ENCODE results near the gene CYP26A1. TPM values are rescaled to one million over a fixed set of nuclear protein-coding genes. Genes with fewer than 3 reads are reported as not detected.

CYP26A1 gene
- total and polyA plus RNA-seq, 5 experiments from 2014 or later = not detected

- H3K27ac Mint-ChIP-seq = no peak overlapping the region
- H3K36me3 Mint-ChIP-seq = no peaks in the 10 kb centered on the region
- H3K27me3 Mint-ChIP-seq = peaks cover 30 to 82% (median 58%) of the 10 kb centered on the region in 5 donors
- no peaks in the 10 kb centered on the region for H3K9me3 Mint-ChIP-seq
- no peak for DNase-seq
- POLR2A ChIA-PET = no interaction called here
- peak overlapping the region in 5 of 10 donors; percentile 9 to 29 (median 19) for H3K4me3 Mint-ChIP-seq
- ATAC-seq = no peak
- H3K4me1 Mint-ChIP-seq = peaks cover 10 to 39% (median 31%) of the 10 kb centered on the region in 4 donors
Measured at GRCh38 chr10:93075369-93076221, 1.9 kb downstream of the CYP26A1 start.

GRCh38 chr10:93076871-93077270 lies 3.2 kb downstream of the CYP26A1 start:
- Mint-ChIP-seq H3K4me1 (peaks cover 10 to 33% (median 24%) of the 10 kb centered on the region in 4 donors), H3K4me3 (no peak overlapping the region), H3K27me3 (peaks cover 31 to 81% (median 57%) of the 10 kb centered on the region in 5 donors), H3K36me3 (no peaks in the 10 kb centered on the region), H3K27ac (no peak overlapping the region), H3K9me3 (no peaks in the 10 kb centered on the region)
- DNase-seq (no peak), ATAC-seq (no peak)
- POLR2A ChIA-PET = no interaction called here

- ATAC-seq (no peak), DNase-seq (no peak)
- Mint-ChIP-seq H3K9me3 (no peaks in the 10 kb centered on the region), H3K4me3 (no peak overlapping the region), H3K27me3 (peaks cover 27 to 74% (median 53%) of the 10 kb centered on the region in 5 donors), H3K4me1 (peaks cover 7 to 22% (median 17%) of the 10 kb centered on the region in 4 donors), H3K36me3 (no peaks in the 10 kb centered on the region), H3K27ac (no peak overlapping the region)
- POLR2A ChIA-PET = no interaction called here
Measured at GRCh38 chr10:93077860-93078337, 4.2 kb downstream of the CYP26A1 start.

GRCh38 chr10:93079663-93080349 lies 6.1 kb downstream of the CYP26A1 start:
- peaks cover 3 to 13% (median 8%) of the 10 kb centered on the region in 4 donors for H3K4me1 Mint-ChIP-seq
- ATAC-seq (no peak), DNase-seq (no peak)
- POLR2A ChIA-PET = no interaction called here
- peak overlapping the region in 1 of 10 donors; percentile 43 for H3K4me3 Mint-ChIP-seq
- H3K27me3 Mint-ChIP-seq = peaks cover 26 to 64% (median 46%) of the 10 kb centered on the region in 5 donors
- no peaks in the 10 kb centered on the region for H3K9me3 Mint-ChIP-seq
- peak overlapping the region in 1 of 10 donors; percentile 69 for H3K27ac Mint-ChIP-seq
- no peaks in the 10 kb centered on the region for H3K36me3 Mint-ChIP-seq

GRCh38 chr10:93080350-93081046 lies 6.8 kb downstream of the CYP26A1 start:
- Mint-ChIP-seq H3K36me3 (no peaks in the 10 kb centered on the region), H3K27me3 (peaks cover 25 to 58% (median 41%) of the 10 kb centered on the region in 5 donors), H3K9me3 (no peaks in the 10 kb centered on the region), H3K4me1 (peaks cover 3 to 7% (median 6%) of the 10 kb centered on the region in 4 donors), H3K27ac (peak overlapping the region in 1 of 10 donors; percentile 69), H3K4me3 (peak overlapping the region in 1 of 10 donors; percentile 43)
- DNase-seq (peak in 9 of 10 donors; percentile 30 to 67 (median 46)), ATAC-seq (peak; percentile 53)
- POLR2A ChIA-PET = no interaction called here

- POLR2A ChIA-PET = no interaction called here
- no peak overlapping the region for H3K27ac Mint-ChIP-seq
Measured at GRCh38 chr10:93081318-93081717, 7.6 kb downstream of the CYP26A1 start.

GRCh38 chr10:93081834-93082233 lies 8.1 kb downstream of the CYP26A1 start:
- H3K9me3 Mint-ChIP-seq = no peaks in the 10 kb centered on the region
- H3K27ac Mint-ChIP-seq = peak overlapping the region in 1 of 10 donors; percentile 57
- DNase-seq = no peak
- ATAC-seq = no peak
- no peaks in the 10 kb centered on the region for H3K36me3 Mint-ChIP-seq
- H3K27me3 Mint-ChIP-seq = peaks cover 18 to 44% (median 30%) of the 10 kb centered on the region in 5 donors
- H3K4me3 Mint-ChIP-seq = no peak overlapping the region
- H3K4me1 Mint-ChIP-seq = peaks cover 2 to 6% (median 3%) of the 10 kb centered on the region in 4 donors
- POLR2A ChIA-PET = no interaction called here

More at GRCh38 chr10:93081318-93081717, 7.6 kb downstream of the CYP26A1 start:
- ATAC-seq (no peak), DNase-seq (no peak)
- no peak overlapping the region for H3K4me3 Mint-ChIP-seq
- H3K27me3 Mint-ChIP-seq = peaks cover 21 to 49% (median 35%) of the 10 kb centered on the region in 5 donors
- no peaks in the 10 kb centered on the region for H3K9me3 Mint-ChIP-seq
- peaks cover 2 to 6% (median 3%) of the 10 kb centered on the region in 4 donors for H3K4me1 Mint-ChIP-seq
- no peaks in the 10 kb centered on the region for H3K36me3 Mint-ChIP-seq

GRCh38 chr10:93083743-93084539 lies 10.2 kb downstream of the CYP26A1 start:
- Mint-ChIP-seq H3K36me3 (no peaks in the 10 kb centered on the region), H3K27me3 (peaks cover 15 to 40% (median 24%) of the 10 kb centered on the region in 5 donors), H3K4me1 (peaks cover 2 to 6% (median 5%) of the 10 kb centered on the region in 4 donors), H3K4me3 (no peak overlapping the region), H3K27ac (no peak overlapping the region), H3K9me3 (no peaks in the 10 kb centered on the region)
- ATAC-seq = no peak
- POLR2A ChIA-PET = interaction anchor here (0.6 kb wide), 1 partner anchor 202 kb away, joined by 5 read pairs; no protein-coding TSS in a partner anchor
- DNase-seq = no peak

- H3K27ac Mint-ChIP-seq = no peak overlapping the region
Measured at GRCh38 chr10:93085272-93085859, 11.7 kb downstream of the CYP26A1 start.

GRCh38 chr10:93086289-93086688 lies 12.6 kb downstream of the CYP26A1 start:
- DNase-seq (no peak), ATAC-seq (no peak)
- H3K27me3 Mint-ChIP-seq = peaks cover 10 to 24% (median 12%) of the 10 kb centered on the region in 5 donors

More at GRCh38 chr10:93085272-93085859, 11.7 kb downstream of the CYP26A1 start:
- no peak for ATAC-seq
- peaks cover 11 to 32% (median 18%) of the 10 kb centered on the region in 5 donors for H3K27me3 Mint-ChIP-seq
- H3K9me3 Mint-ChIP-seq = no peaks in the 10 kb centered on the region
- DNase-seq = no peak
- H3K36me3 Mint-ChIP-seq = no peaks in the 10 kb centered on the region
- POLR2A ChIA-PET = no interaction called here
- H3K4me1 Mint-ChIP-seq = peaks cover 0 to 3% (median 1%) of the 10 kb centered on the region in 4 donors
- no peak overlapping the region for H3K4me3 Mint-ChIP-seq

GRCh38 chr10:93087846-93088245 lies 14.2 kb downstream of the CYP26A1 start:
- no peak overlapping the region for H3K27ac Mint-ChIP-seq
- DNase-seq (no peak), ATAC-seq (no peak)
- H3K36me3 Mint-ChIP-seq = no peaks in the 10 kb centered on the region
- H3K9me3 Mint-ChIP-seq = no peaks in the 10 kb centered on the region
- no peak overlapping the region for H3K4me3 Mint-ChIP-seq
- H3K27me3 Mint-ChIP-seq = peaks cover 5 to 17% (median 8%) of the 10 kb centered on the region in 5 donors
- H3K4me1 Mint-ChIP-seq = peaks cover 0 to 3% (median under 1%) of the 10 kb centered on the region in 4 donors
- POLR2A ChIA-PET = no interaction called here

More at GRCh38 chr10:93086289-93086688, 12.6 kb downstream of the CYP26A1 start:
- Mint-ChIP-seq H3K4me3 (no peak overlapping the region), H3K36me3 (no peaks in the 10 kb centered on the region), H3K4me1 (peaks cover 0 to 3% (median under 1%) of the 10 kb centered on the region in 4 donors), H3K9me3 (no peaks in the 10 kb centered on the region), H3K27ac (peak overlapping the region in 1 of 10 donors; percentile 15)
- POLR2A ChIA-PET = no interaction called here
